IMR-90 (cell line): ENCODE data around the gene LCE3B. TPM values are rescaled to one million over a fixed set of nuclear protein-coding genes. Genes with fewer than 3 reads are reported as not detected.

Experiments used
- ATAC-seq: fragments of 200-7000 bp; cut with Tn5 transposase; 2 replicates; pipeline ENCODE4 v1.9.1; 2020; ENCODE audit warnings: low read depth, mild to moderate bottlenecking, moderate library complexity
- BruUV-seq: library from RNA; stranded (reverse); fragments of 400-500 nt; replicated peaks from 2 replicates; lab custom pipeline; 2021; lab: Mats Ljungman, UMichigan
- CTCF ChIA-PET: fragments of 300-600 bp; formaldehyde crosslinking; extraction: SDS; loops from one replicate; lab custom pipeline; 2021; ENCODE audit warnings: antibody characterized with exemption; lab: Yijun Ruan, JAX
- POLR2A ChIA-PET: fragments of 300-600 bp; sonication (Branson Sonifier 250); formaldehyde crosslinking; loops from one replicate; lab custom pipeline; 2022; ENCODE audit warnings: antibody characterized with exemption; ENCODE audit not compliant: unreplicated experiment; lab: Charles Lee
- DNase-seq: peaks from one replicate; pipeline ENCODE4 v3.0.0; 2013
- H2AFZ ChIP-seq: replicated peaks from 2 replicates; pipeline ENCODE3; 2013; ENCODE audit warnings: low read length, mild to moderate bottlenecking; ENCODE audit not compliant: poor library complexity
- H2AK5ac ChIP-seq: 2 replicates; pipeline ENCODE4 v1.6.1; 2013; ENCODE audit warnings: low read depth, low read length, inconsistent platforms
- H2AK9ac ChIP-seq: replicated peaks from 2 replicates; pipeline ENCODE3; 2013; ENCODE audit warnings: mild to moderate bottlenecking, low read depth, low read length, moderate library complexity; ENCODE audit not compliant: poor library complexity
- H2BK120ac ChIP-seq: 2 replicates; pipeline ENCODE4 v1.6.1; 2013; ENCODE audit warnings: low read depth, low read length, inconsistent platforms
- H2BK15ac ChIP-seq: 3 replicates; pipeline ENCODE4 v1.6.1; 2013; ENCODE audit warnings: low read depth, low read length, inconsistent platforms
- H2BK20ac ChIP-seq: 2 replicates; pipeline ENCODE4 v1.6.1; 2013; ENCODE audit warnings: low read depth, mild to moderate bottlenecking, inconsistent platforms, low read length, moderate library complexity
- H2BK5ac ChIP-seq: 2 replicates; pipeline ENCODE4 v1.6.1; 2013; ENCODE audit warnings: mild to moderate bottlenecking, low read depth, low read length, inconsistent platforms; ENCODE audit not compliant: poor library complexity, severe bottlenecking
- H3K14ac ChIP-seq: replicated peaks from 2 replicates; pipeline ENCODE4 v1.6.1; 2013; ENCODE audit warnings: low read depth, low read length, inconsistent platforms
- H3K18ac ChIP-seq: 2 replicates; pipeline ENCODE4 v1.6.1; 2013; ENCODE audit warnings: low read depth, low read length, control low read depth
- H3K23ac ChIP-seq: 2 replicates; pipeline ENCODE4 v1.6.1; 2013; ENCODE audit warnings: low read depth, low read length, inconsistent platforms
- H3K27ac ChIP-seq: 2 replicates; pipeline ENCODE4 v1.5.1; 2013; ENCODE audit warnings: mild to moderate bottlenecking, control low read depth, low read length; ENCODE audit not compliant: insufficient read depth
- H3K27me3 ChIP-seq: 2 replicates; pipeline ENCODE4 v1.6.1; 2013; ENCODE audit warnings: low read length; ENCODE audit not compliant: control insufficient read depth, insufficient read depth
- H3K36me3 ChIP-seq: 2 replicates; pipeline ENCODE4 v1.6.1; 2013; ENCODE audit warnings: low read length, mixed read lengths; ENCODE audit not compliant: control insufficient read depth, insufficient read depth
- H3K4ac ChIP-seq: 2 replicates; pipeline ENCODE4 v1.6.1; 2013; ENCODE audit warnings: low read depth, low read length, inconsistent platforms
- H3K4me1 ChIP-seq: 2 replicates; pipeline ENCODE4 v1.6.1; 2013; ENCODE audit warnings: low read length, mixed read lengths; ENCODE audit not compliant: control insufficient read depth, insufficient read depth
- H3K4me2 ChIP-seq: 2 replicates; pipeline ENCODE4 v1.6.1; 2013; ENCODE audit warnings: low read depth, mild to moderate bottlenecking, control low read depth, low read length, moderate library complexity
- H3K4me3 ChIP-seq: 2 replicates; pipeline ENCODE4 v1.5.1; 2013; ENCODE audit warnings: low read depth, mild to moderate bottlenecking, control low read depth, low read length, moderate library complexity; ENCODE audit not compliant: insufficient read depth
- H3K56ac ChIP-seq: 2 replicates; pipeline ENCODE4 v1.6.1; 2013; ENCODE audit warnings: low read length, inconsistent platforms; ENCODE audit not compliant: insufficient read depth; ENCODE audit errors: extremely low read depth
- H3K79me1 ChIP-seq, 2 experiments: 2 replicates each; pipeline ENCODE4 v1.6.1; 2013; ENCODE audit warnings: low read length in 2 of 2, inconsistent platforms in 1 of 2, low read depth in 1 of 2
- H3K9ac ChIP-seq: 2 replicates; pipeline ENCODE4 v1.6.1; 2013; ENCODE audit warnings: low read depth, low read length, control low read depth
- H3K9me1 ChIP-seq: 2 replicates; pipeline ENCODE4 v1.6.1; 2013; ENCODE audit warnings: low read length, inconsistent platforms; ENCODE audit not compliant: insufficient read depth
- H3K9me3 ChIP-seq: 2 replicates; pipeline ENCODE4 v1.6.1; 2013; ENCODE audit warnings: low read length; ENCODE audit not compliant: control insufficient read depth, insufficient read depth
- H4K20me1 ChIP-seq: 2 replicates; pipeline ENCODE4 v1.6.1; 2013; ENCODE audit warnings: low read length, inconsistent platforms; ENCODE audit not compliant: insufficient read depth
- H4K5ac ChIP-seq: 2 replicates; pipeline ENCODE4 v1.6.1; 2013; ENCODE audit warnings: mild to moderate bottlenecking, low read depth, low read length, control low read depth
- H4K8ac ChIP-seq, 2 experiments: 2 replicates each; pipeline ENCODE4 v1.6.1; 2013; ENCODE audit warnings: low read depth in 2 of 2, low read length in 2 of 2, control low read depth in 1 of 2, inconsistent platforms in 1 of 2
- H4K91ac ChIP-seq: 2 replicates; pipeline ENCODE4 v1.6.1; 2013; ENCODE audit warnings: low read depth, low read length, inconsistent platforms; ENCODE audit not compliant: insufficient read depth
- ELK1 ChIP-seq: fragments of 150-350 bp; IDR thresholded peaks from 2 replicates; pipeline ENCODE4 v1.6.1; 2016; ENCODE audit warnings: low read depth, mild to moderate bottlenecking, low read length, moderate library complexity, borderline replicate concordance
- FOS ChIP-seq: fragments of 150-350 bp; IDR thresholded peaks from 2 replicates; pipeline ENCODE4 v1.6.1; 2016; ENCODE audit warnings: low read depth, low read length
- MAZ ChIP-seq: IDR thresholded peaks from 2 replicates; pipeline ENCODE4 v1.6.1; 2012; ENCODE audit warnings: low read depth, mild to moderate bottlenecking, low read length, improper control_type of control experiment, moderate library complexity, borderline replicate concordance
- RAD21 ChIP-seq: IDR thresholded peaks from 2 replicates; pipeline ENCODE4 v1.6.1; 2012; ENCODE audit warnings: low read length, improper control_type of control experiment
- RFX5 ChIP-seq: IDR thresholded peaks from 2 replicates; pipeline ENCODE4 v1.8.0; 2012; ENCODE audit warnings: low read depth, mild to moderate bottlenecking, low read length, moderate library complexity
- WGBS, 2 experiments: methylation state at CpG; one replicate each; pipeline versions ENCODE4 v1.1.5 to v1.1.7; 2013; ENCODE audit warnings: missing lambda C conversion rate in 2 of 2; ENCODE audit not compliant: insufficient read length in 1 of 2; ENCODE audit errors: extremely low coverage in 2 of 2; 5-methylcytosine and 5-hydroxymethylcytosine counted together
- dilution Hi-C: fragments of 300-500 bp; cut with HindIII; formaldehyde crosslinking; loops from one replicate; pipeline ENCODE4 v1.14.3; 2018; ENCODE audit warnings: low sequenced_read_pairs; ENCODE audit not compliant: unreplicated experiment
- in situ Hi-C: fragments of 300-500 bp; cut with MboI; formaldehyde crosslinking; loops from 3 replicates; pipeline ENCODE4 v1.14.3; 2019; ENCODE audit warnings: low sequenced_read_pairs, inconsistent platforms, mixed read lengths
- intact Hi-C: fragments of 100-400 bp; cut with micrococcal nuclease; formaldehyde crosslinking; loops from 2 replicates; pipeline ENCODE4 v1.10.0; 2022
- polyA plus RNA-seq, 3 experiments: library from polyadenylated mRNA; depleted of rRNA; stranded (reverse); fragments of >200 nt; gene quantifications; 2 replicates each; pipeline ENCODE4 v1.2.3, GENCODE V29; 2012; ENCODE audit warnings: low replicate concordance in 1 of 3
- total RNA-seq: library from RNA; depleted of rRNA; stranded (reverse); fragments of >200 nt; gene quantifications from 2 replicates; pipeline ENCODE4 v1.2.3, GENCODE V29; 2012

LCE3B gene
- total and polyA plus RNA-seq, 2 of the 4 experiments (the other 2 are of a cell fraction): not detected

GRCh38 chr1:152658649-152659048 is 45.0 kb downstream of the LCE3B start:
- Histone ChIP-seq H3K9me3 (no peaks in the 10 kb centered on the region), H2BK120ac (no peak overlapping the region), H2BK20ac (no peak overlapping the region), H3K4me1 (no peaks in the 10 kb centered on the region), H2BK15ac (no peak overlapping the region), H3K4ac (no peak overlapping the region), H3K56ac (no peak overlapping the region), H2AFZ (no peak overlapping the region), H4K91ac (no peak overlapping the region), H3K4me3 (no peak overlapping the region), H2AK9ac (no peak overlapping the region), H4K5ac (no peak overlapping the region), H4K8ac (no peak overlapping the region), H3K9me1 (no peaks in the 10 kb centered on the region), H3K4me2 (no peak overlapping the region), H3K27ac (no peak overlapping the region), H3K36me3 (no peaks in the 10 kb centered on the region), H3K23ac (no peak overlapping the region), H4K20me1 (no peaks in the 10 kb centered on the region), H2BK5ac (no peak overlapping the region), H3K79me1 (no peaks in the 10 kb centered on the region), H2AK5ac (no peak overlapping the region), H3K18ac (no peak overlapping the region), H3K14ac (no peak overlapping the region), H3K9ac (no peak overlapping the region), H3K27me3 (no peaks in the 10 kb centered on the region; the same call in 1 of the 2 replicates)
- CTCF ChIA-PET: no interaction called here
- no peak for ATAC-seq
- BruUV-seq: no TSS peak
- intact Hi-C loops (no loop called here), in situ Hi-C loops (loop anchor here (25.0 kb wide), 1 partner anchor 554 kb away; the partner anchor contains the start of genes LELP1 and PRR9), dilution Hi-C loops (no loop called here)
- no peak for DNase-seq
- TF ChIP-seq MAZ (no peak), FOS (no peak), RFX5 (no peak), RAD21 (no peak), ELK1 (no peak)
- no CpG with 5 or more reads among the region's 3 CpGs for WGBS, 2 experiments
- POLR2A ChIA-PET: no interaction called here
